Uterus (tissue), 4 donors: Measurements from ENCODE around the gene SLC44A5. TPM values are rescaled to one million over a fixed set of nuclear protein-coding genes. Genes with fewer than 3 reads are reported as not detected.
"Not testable (repeated sequence)": the region's sequence is repeated elsewhere in the genome, so short reads cannot be mapped to it uniquely, and the experiment has no call there.

ENCODE experiments used
- DNase-seq, 2 donors: peaks; one replicate each; pipeline ENCODE4 v3.0.0-alpha.2; 2019 to 2020
- H3K27ac ChIP-seq, 2 donors: fragments of 200-600 bp; sonication (generic); 1 replicate in 1 of 2; 2 replicates in 1 of 2; pipeline ENCODE4 v1.5.1; 2016 to 2018
- H3K27me3 ChIP-seq, 2 donors: fragments of 200-600 bp; sonication (generic); one replicate each; pipeline ENCODE4 v1.5.1; 2018 to 2019; ENCODE audit warnings: control low read depth in 1 of 2
- H3K36me3 ChIP-seq, 2 donors: fragments of 200-600 bp; sonication (generic); one replicate each; pipeline ENCODE4 v1.5.1; 2019; ENCODE audit warnings: control low read depth in 1 of 2
- H3K4me1 ChIP-seq, 2 donors: fragments of 200-600 bp; sonication (generic); one replicate each; pipeline ENCODE4 v1.5.1; 2018 to 2019; ENCODE audit warnings: control low read depth in 1 of 2
- H3K4me3 ChIP-seq, 2 donors: fragments of 200-600 bp; sonication (generic); 1 replicate in 1 of 2; 2 replicates in 1 of 2; pipeline ENCODE4 v1.5.1; 2018 to 2019; ENCODE audit warnings: mild to moderate bottlenecking in 1 of 2
- H3K9me3 ChIP-seq, 2 donors: fragments of 200-600 bp; sonication (generic); one replicate each; pipeline ENCODE4 v1.5.1; 2019; ENCODE audit warnings: control low read depth in 1 of 2
- CTCF ChIP-seq, 4 experiments: fragments of 200-600 bp in 2 of 4; fragments of 450-650 bp in 2 of 4; sonication (generic) in 2 of 4; IDR thresholded peaks; one replicate each; pipeline ENCODE4 v1.5.1; 2016 to 2019; ENCODE audit warnings: antibody characterized with exemption in 4 of 4, mild to moderate bottlenecking in 2 of 4, moderate library complexity in 1 of 4
- POLR2A ChIP-seq, 2 donors: fragments of 450-650 bp; IDR thresholded peaks; one replicate each; pipeline ENCODE4 v1.6.1; 2016; ENCODE audit warnings: antibody characterized with exemption in 2 of 2, mild to moderate bottlenecking in 1 of 2, moderate library complexity in 1 of 2
- intact Hi-C: fragments of 100-400 bp; cut with DNase I; formaldehyde crosslinking; loops from one replicate; pipeline ENCODE4 v1.15.1; 2023; ENCODE audit warnings: low total_unique reads
- total RNA-seq, 4 donors: library from RNA; depleted of rRNA in 3 of 4; stranded (reverse); fragments of >200 nt in 3 of 4; gene quantifications; one replicate each; pipeline versions ENCODE4 v1.1.0 to v1.2.4, GENCODE V29; 2014 to 2023
- donor health status: DM: yes; HTN: yes; CAD: no.

SLC44A5 gene
- total RNA-seq, 4 donors from 2014 or later: 1.6 to 5.5 (median 5.4) TPM; not detected in 1

- no peak overlapping the region for H3K4me3 ChIP-seq
- H3K9me3 ChIP-seq: no peaks in the 10 kb centered on the region
- no peaks in the 10 kb centered on the region for H3K36me3 ChIP-seq
- DNase-seq: no peak
- intact Hi-C loops: no loop called here
- H3K27me3 ChIP-seq: peaks cover 0 to 23% of the 10 kb centered on the region in 2 donors
- H3K27ac ChIP-seq: no peak overlapping the region
- peaks cover 0 to 18% of the 10 kb centered on the region in 2 donors for H3K4me1 ChIP-seq
- TF ChIP-seq CTCF (IDR thresholded peaks at IDR 0.05): no peak
- no peak for TF ChIP-seq POLR2A (IDR thresholded peaks at IDR 0.05)
These were observed 3.0 kb upstream of the SLC44A5 start for GRCh38 chr1:75613916-75614315.

DNA sequence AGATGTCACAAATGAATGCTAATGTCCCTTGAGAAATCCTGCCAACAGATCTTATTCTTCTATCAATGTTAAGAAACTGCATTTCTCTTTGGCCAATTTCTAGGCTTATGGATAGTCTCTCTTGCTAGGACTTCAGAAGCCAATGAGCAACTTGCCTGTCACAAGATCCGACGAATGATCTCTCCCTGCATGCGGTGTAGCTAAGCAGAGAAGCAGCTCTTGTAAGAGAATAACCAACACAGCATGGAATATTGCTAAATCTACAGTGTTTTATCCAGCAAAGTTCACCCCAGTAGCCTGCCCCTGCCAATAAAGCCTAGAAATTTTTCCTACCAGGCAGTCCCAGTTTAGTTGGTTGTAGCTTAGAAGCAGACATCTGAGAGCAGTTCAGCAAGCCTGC lies 2.1 kb upstream of the SLC44A5 start:
- DNase-seq: no peak
- no peak overlapping the region for H3K27ac ChIP-seq
- intact Hi-C loops: no loop called here
- H3K27me3 ChIP-seq: peaks cover 0 to 23% of the 10 kb centered on the region in 2 donors
- no peaks in the 10 kb centered on the region for H3K9me3 ChIP-seq
- H3K4me1 ChIP-seq: peaks cover 0 to 18% of the 10 kb centered on the region in 2 donors
- no peak for TF ChIP-seq CTCF (IDR thresholded peaks at IDR 0.05)
- no peak for TF ChIP-seq POLR2A (IDR thresholded peaks at IDR 0.05)
- H3K4me3 ChIP-seq: no peak overlapping the region
- no peaks in the 10 kb centered on the region for H3K36me3 ChIP-seq

DNA sequence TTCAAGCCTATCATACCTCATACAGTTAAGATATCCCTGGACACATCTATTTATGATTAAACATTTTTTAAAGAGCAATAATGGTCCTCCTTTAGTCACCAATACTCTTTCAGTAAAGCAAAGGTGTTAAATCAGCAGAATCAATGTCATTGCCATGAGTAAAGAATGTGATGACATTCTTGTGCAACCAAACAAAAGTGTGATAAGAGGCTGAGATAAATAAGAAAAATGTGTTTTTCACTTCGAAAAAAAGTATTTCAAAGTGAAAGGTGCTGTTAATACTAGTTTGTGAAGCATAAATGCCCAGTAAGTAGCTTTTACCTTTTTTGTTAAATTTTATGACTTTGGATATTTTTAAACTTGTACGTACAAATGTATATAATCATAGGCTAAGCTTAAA lies 8.4 kb downstream of the SLC44A5 start:
- no peak overlapping the region for H3K4me3 ChIP-seq
- no peak overlapping the region for H3K27ac ChIP-seq
- no peaks in the 10 kb centered on the region for H3K9me3 ChIP-seq
- TF ChIP-seq POLR2A (IDR thresholded peaks at IDR 0.05) (no peak), CTCF (IDR thresholded peaks at IDR 0.05) (no peak)
- DNase-seq: no peak
- H3K27me3 ChIP-seq: no peaks in the 10 kb centered on the region
- H3K4me1 ChIP-seq: no peaks in the 10 kb centered on the region
- no peaks in the 10 kb centered on the region for H3K36me3 ChIP-seq
- intact Hi-C loops: no loop called here

DNA sequence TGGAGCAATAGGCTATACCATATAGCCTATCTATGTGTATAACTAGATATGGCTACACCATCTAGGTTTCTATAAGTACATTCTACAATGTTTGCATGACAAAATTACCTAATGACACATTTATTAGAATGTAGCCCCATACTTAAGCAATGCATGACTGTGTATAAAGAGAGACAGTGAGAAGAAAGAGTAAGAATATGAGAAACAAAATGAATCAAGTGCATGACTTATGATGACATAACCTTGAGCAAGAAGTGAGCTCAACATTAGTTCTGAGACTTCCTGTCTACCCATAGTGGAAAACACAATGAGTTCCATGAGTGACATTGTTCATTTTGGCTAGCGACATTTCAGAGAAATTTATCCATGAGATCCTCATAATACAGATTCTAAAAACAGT lies 10.1 kb downstream of the SLC44A5 start:
- Histone ChIP-seq H3K9me3 (no peaks in the 10 kb centered on the region), H3K36me3 (no peaks in the 10 kb centered on the region), H3K27ac (no peak overlapping the region), H3K4me3 (no peak overlapping the region), H3K27me3 (no peaks in the 10 kb centered on the region), H3K4me1 (no peaks in the 10 kb centered on the region)
- intact Hi-C loops: no loop called here
- no peak for TF ChIP-seq CTCF (IDR thresholded peaks at IDR 0.05)
- no peak for TF ChIP-seq POLR2A (IDR thresholded peaks at IDR 0.05)
- DNase-seq: no peak

GRCh38 chr1:75594327-75594726 lies 16.6 kb downstream of the SLC44A5 start:
- Histone ChIP-seq H3K4me3 (no peak overlapping the region), H3K27ac (no peak overlapping the region), H3K4me1 (no peaks in the 10 kb centered on the region), H3K36me3 (no peaks in the 10 kb centered on the region), H3K27me3 (no peaks in the 10 kb centered on the region), H3K9me3 (no peaks in the 10 kb centered on the region)
- DNase-seq: no peak
- TF ChIP-seq POLR2A (IDR thresholded peaks at IDR 0.05): no peak
- TF ChIP-seq CTCF (IDR thresholded peaks at IDR 0.05): no peak
- intact Hi-C loops: no loop called here

DNA sequence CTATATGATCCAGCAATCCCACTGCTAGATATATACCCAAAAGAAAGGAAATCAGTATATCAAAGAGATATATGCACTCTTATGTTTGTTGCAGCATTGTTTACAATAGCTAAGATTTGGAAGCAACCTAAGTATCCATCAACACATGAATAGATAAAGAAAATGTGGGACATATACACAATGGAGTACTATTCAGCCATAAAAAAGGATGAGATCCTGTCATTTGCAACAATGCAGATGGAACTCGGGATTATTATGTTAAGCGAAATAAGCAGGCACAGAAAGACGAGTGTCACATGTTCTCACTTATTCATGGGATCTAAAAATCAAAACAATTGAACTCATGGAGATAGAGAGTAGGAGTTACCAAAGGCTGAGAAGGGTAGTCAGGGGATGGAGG lies 17.5 kb downstream of the SLC44A5 start:
- H3K9me3 ChIP-seq, H3K27ac ChIP-seq, H3K4me1 ChIP-seq, H3K36me3 ChIP-seq, DNase-seq, intact Hi-C loops, H3K4me3 ChIP-seq, H3K27me3 ChIP-seq: not testable (repeated sequence)
